CD14-positive monocyte (primary cell): ENCODE measurements around the gene L3MBTL4. TPM values are rescaled to one million over a fixed set of nuclear protein-coding genes. Genes with fewer than 3 reads are reported as not detected.

Experiments
- DNase-seq, 3 donors: peaks; one replicate each; pipeline ENCODE4 v3.0.0-alpha.2; 2011 to 2022
- H2AFZ ChIP-seq: 2 replicates; pipeline ENCODE4 v1.6.0; 2012; ENCODE audit warnings: mild to moderate bottlenecking, low read depth, low read length, inconsistent platforms; ENCODE audit not compliant: insufficient read depth, poor library complexity, severe bottlenecking
- H3K27ac ChIP-seq, 2 donors: 1 replicate in 1 of 2; 2 replicates in 1 of 2; pipeline ENCODE4 v1.5.1; 2012 to 2013; ENCODE audit warnings: low read length in 2 of 2, control low read depth in 1 of 2, inconsistent platforms in 1 of 2, low read depth in 1 of 2, mild to moderate bottlenecking in 1 of 2
- H3K27me3 ChIP-seq, 2 donors: one replicate each; pipeline versions ENCODE4 v1.6.0 to v1.6.1; 2011 to 2013; ENCODE audit warnings: low read length in 2 of 2; ENCODE audit not compliant: control insufficient read depth in 2 of 2, insufficient read depth in 2 of 2
- H3K36me3 ChIP-seq, 2 donors: replicated peaks in 1 of 2; 1 replicate in 1 of 2; 2 replicates in 1 of 2; pipeline versions ENCODE4 v1.5.1 to v1.6.1; 2012 to 2013; ENCODE audit warnings: low read length in 2 of 2, control low read depth in 1 of 2, inconsistent platforms in 1 of 2, mild to moderate bottlenecking in 1 of 2; ENCODE audit not compliant: insufficient read depth in 2 of 2, control insufficient read depth in 1 of 2
- H3K4me1 ChIP-seq, 2 donors: 1 replicate in 1 of 2; 2 replicates in 1 of 2; pipeline versions ENCODE4 v1.5.1 to v1.6.1; 2012 to 2013; ENCODE audit warnings: low read length in 2 of 2, control low read depth in 1 of 2, inconsistent platforms in 1 of 2, mild to moderate bottlenecking in 1 of 2, moderate library complexity in 1 of 2; ENCODE audit not compliant: insufficient read depth in 2 of 2, control insufficient read depth in 1 of 2
- H3K4me2 ChIP-seq: replicated peaks from 2 replicates; pipeline ENCODE3; 2012; ENCODE audit warnings: low read length, moderate library complexity, mild to moderate bottlenecking; ENCODE audit not compliant: poor library complexity, severe bottlenecking; ENCODE audit errors: extremely low read depth
- H3K4me3 ChIP-seq, 3 experiments: fragments of 200-600 bp in 1 of 3; sonication (generic) in 1 of 3; replicated peaks in 1 of 3; 1 replicate in 2 of 3; 2 replicates in 1 of 3; pipeline ENCODE4 v1.5.1; 2011 to 2013; ENCODE audit warnings: low read length in 3 of 3, mild to moderate bottlenecking in 3 of 3, control low read depth in 2 of 3, low read depth in 2 of 3, inconsistent platforms in 1 of 3, moderate library complexity in 1 of 3
- H3K79me2 ChIP-seq: 2 replicates; pipeline ENCODE4 v1.6.0; 2012; ENCODE audit warnings: mild to moderate bottlenecking, control low read depth, inconsistent platforms, low read length, moderate library complexity; ENCODE audit not compliant: insufficient read depth
- H3K9ac ChIP-seq: 2 replicates; pipeline ENCODE4 v1.6.0; 2017; ENCODE audit warnings: low read length, mild to moderate bottlenecking; ENCODE audit not compliant: insufficient read depth, poor library complexity, severe bottlenecking
- H3K9me3 ChIP-seq, 2 donors: replicated peaks in 1 of 2; 1 replicate in 1 of 2; 2 replicates in 1 of 2; pipeline versions ENCODE4 v1.5.1 to v1.6.1; 2012 to 2013; ENCODE audit warnings: low read length in 2 of 2, control low read depth in 1 of 2; ENCODE audit not compliant: control insufficient read depth in 1 of 2, insufficient read depth in 1 of 2
- H4K20me1 ChIP-seq: 2 replicates; pipeline ENCODE4 v1.6.0; 2012; ENCODE audit warnings: mild to moderate bottlenecking, low read length, control low read depth, moderate library complexity; ENCODE audit not compliant: insufficient read depth
- H3K27ac Mint-ChIP-seq, 7 donors: one replicate each; pipeline ENCODE4 v1.8.0; 2020; ENCODE audit warnings: mild to moderate bottlenecking in 7 of 7, mixed read lengths in 7 of 7, moderate library complexity in 6 of 7, inconsistent platforms in 2 of 7
- H3K27me3 Mint-ChIP-seq, 3 donors: one replicate each; pipeline ENCODE4 v1.8.0; 2021 to 2022; ENCODE audit warnings: low read depth in 3 of 3, mild to moderate bottlenecking in 3 of 3, mixed read lengths in 3 of 3, moderate library complexity in 3 of 3, inconsistent platforms in 1 of 3
- H3K36me3 Mint-ChIP-seq, 2 donors: one replicate each; pipeline ENCODE4 v1.8.0; 2020; ENCODE audit warnings: mixed read lengths in 2 of 2, inconsistent platforms in 1 of 2, mild to moderate bottlenecking in 1 of 2
- H3K4me1 Mint-ChIP-seq: one replicate; pipeline ENCODE4 v1.8.0; 2020; ENCODE audit warnings: mild to moderate bottlenecking, mixed read lengths
- H3K4me3 Mint-ChIP-seq, 2 donors: one replicate each; pipeline ENCODE4 v1.8.0; 2020; ENCODE audit warnings: mild to moderate bottlenecking in 2 of 2, mixed read lengths in 2 of 2, moderate library complexity in 1 of 2
- H3K9me3 Mint-ChIP-seq, 7 donors: one replicate each; pipeline ENCODE4 v1.8.0; 2020 to 2022; ENCODE audit warnings: mixed read lengths in 7 of 7, mild to moderate bottlenecking in 6 of 7, moderate library complexity in 6 of 7, inconsistent platforms in 2 of 7
- WGBS: methylation state at CpG from one replicate; pipeline ENCODE4 v1.1.5; 2013; ENCODE audit warnings: missing lambda C conversion rate; ENCODE audit not compliant: insufficient coverage; 5-methylcytosine and 5-hydroxymethylcytosine counted together
- intact Hi-C, 2 donors: fragments of 100-400 bp; cut with micrococcal nuclease; formaldehyde crosslinking; loops; one replicate each; pipeline versions ENCODE4 v1.15.0 to v1.15.1; 2023
- polyA plus RNA-seq, 3 donors: library from polyadenylated mRNA; depleted of rRNA in 1 of 3; unstranded in 2 of 3; stranded (reverse) in 1 of 3; fragments of 300-500 nt in 2 of 3; fragments of >200 nt in 1 of 3; fragmentation: Illumina TruSeq in 2 of 3; gene quantifications; 1 replicate in 2 of 3; 2 replicates in 1 of 3; pipeline ENCODE4 v1.2.3, GENCODE V29; 2012 to 2021
- TF ChIP-seq, protein P1 (sequence below): fragments of 200-600 bp; IDR thresholded peaks from one replicate; pipeline ENCODE4 v1.8.0; 2022; ENCODE audit warnings: antibody characterized with exemption, mild to moderate bottlenecking

L3MBTL4 gene
- polyA plus RNA-seq, 3 donors, result 0.55 to 1.2 (median 0.72) TPM

DNA sequence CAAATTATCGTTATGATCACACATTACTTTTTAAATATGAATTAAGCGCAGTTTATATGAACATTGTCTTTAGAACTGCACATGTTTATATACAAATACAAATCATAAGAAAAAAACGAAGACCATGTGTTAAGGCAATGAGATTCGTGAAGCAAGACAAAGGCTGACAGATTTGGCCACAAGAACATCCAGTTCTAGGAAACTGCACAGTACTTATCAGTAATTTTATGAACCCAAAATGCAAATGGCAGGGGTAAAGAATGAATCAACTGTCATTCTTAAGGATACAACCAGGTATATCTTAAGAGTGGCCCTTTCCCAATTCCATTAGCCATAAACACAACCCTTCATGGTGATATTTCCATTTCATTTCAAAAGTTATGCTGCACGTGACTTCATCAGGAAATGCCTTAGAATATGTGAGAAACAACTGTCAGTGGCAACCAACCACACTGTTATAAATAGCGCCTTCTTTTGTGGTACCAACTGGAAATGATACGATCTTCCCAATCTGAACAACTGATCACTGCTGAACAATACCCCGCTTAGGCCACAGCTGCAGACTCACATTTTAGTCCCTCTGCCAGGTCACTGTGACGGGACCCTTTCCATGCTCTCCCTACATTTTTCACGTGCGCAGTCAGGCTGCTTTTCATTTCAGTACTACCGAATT, 144.9 kb downstream of the L3MBTL4 start:
- WGBS, result 75% methylated on average over 8 of the region's 12 CpGs
- intact Hi-C loops, result no loop called here
- H4K20me1 ChIP-seq, result no peaks in the 10 kb centered on the region
- Mint-ChIP-seq H3K9me3 (peaks cover 0 to 6% (median 2%) of the 10 kb centered on the region in 7 donors), H3K27ac (no peak overlapping the region), H3K27me3 (peaks cover 0 to 2% (median 1%) of the 10 kb centered on the region in 3 donors), H3K4me1 (no peaks in the 10 kb centered on the region), H3K4me3 (no peak overlapping the region), H3K36me3 (no peaks in the 10 kb centered on the region)
- no peak overlapping the region for H2AFZ ChIP-seq
- TF ChIP-seq, protein P1, sequence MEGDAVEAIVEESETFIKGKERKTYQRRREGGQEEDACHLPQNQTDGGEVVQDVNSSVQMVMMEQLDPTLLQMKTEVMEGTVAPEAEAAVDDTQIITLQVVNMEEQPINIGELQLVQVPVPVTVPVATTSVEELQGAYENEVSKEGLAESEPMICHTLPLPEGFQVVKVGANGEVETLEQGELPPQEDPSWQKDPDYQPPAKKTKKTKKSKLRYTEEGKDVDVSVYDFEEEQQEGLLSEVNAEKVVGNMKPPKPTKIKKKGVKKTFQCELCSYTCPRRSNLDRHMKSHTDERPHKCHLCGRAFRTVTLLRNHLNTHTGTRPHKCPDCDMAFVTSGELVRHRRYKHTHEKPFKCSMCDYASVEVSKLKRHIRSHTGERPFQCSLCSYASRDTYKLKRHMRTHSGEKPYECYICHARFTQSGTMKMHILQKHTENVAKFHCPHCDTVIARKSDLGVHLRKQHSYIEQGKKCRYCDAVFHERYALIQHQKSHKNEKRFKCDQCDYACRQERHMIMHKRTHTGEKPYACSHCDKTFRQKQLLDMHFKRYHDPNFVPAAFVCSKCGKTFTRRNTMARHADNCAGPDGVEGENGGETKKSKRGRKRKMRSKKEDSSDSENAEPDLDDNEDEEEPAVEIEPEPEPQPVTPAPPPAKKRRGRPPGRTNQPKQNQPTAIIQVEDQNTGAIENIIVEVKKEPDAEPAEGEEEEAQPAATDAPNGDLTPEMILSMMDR, result no peak
- H3K36me3 ChIP-seq, result no peaks in the 10 kb centered on the region
- H3K9ac ChIP-seq, result no peak overlapping the region
- no peaks in the 10 kb centered on the region for H3K79me2 ChIP-seq
- H3K4me2 ChIP-seq, result no peak overlapping the region
- no peak for DNase-seq
- H3K9me3 ChIP-seq, result no peaks in the 10 kb centered on the region
- no peak overlapping the region for H3K27ac ChIP-seq
- no peaks in the 10 kb centered on the region for H3K27me3 ChIP-seq
- no peaks in the 10 kb centered on the region for H3K4me1 ChIP-seq
- no peak overlapping the region for H3K4me3 ChIP-seq

DNA sequence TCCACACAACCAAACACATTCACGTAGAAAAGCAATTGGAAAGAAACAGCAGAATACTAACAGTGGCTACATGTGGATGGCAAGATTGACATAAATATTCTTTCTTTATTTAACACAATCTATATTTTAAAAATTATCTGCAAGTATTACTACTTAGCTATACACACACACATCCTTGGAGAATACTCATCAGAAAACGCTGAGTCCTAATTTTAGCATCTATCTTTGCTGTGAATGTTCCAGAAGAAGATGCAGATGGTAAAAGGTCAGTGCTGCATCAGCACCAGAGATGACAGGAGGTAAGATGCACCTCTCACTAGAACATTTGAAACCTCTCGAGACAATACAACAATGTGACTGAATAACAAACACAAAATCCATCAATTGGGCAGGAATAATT, 148.5 kb downstream of the L3MBTL4 start:
- H3K9me3 ChIP-seq, result peaks cover 0 to 7% of the 10 kb centered on the region in 2 donors
- H3K27me3 ChIP-seq, result no peaks in the 10 kb centered on the region
- H3K4me2 ChIP-seq, result no peak overlapping the region
- H3K4me3 ChIP-seq, result no peak overlapping the region
- H3K4me3 Mint-ChIP-seq, result no peak overlapping the region
- H3K36me3 Mint-ChIP-seq, result peaks cover 0 to 3% of the 10 kb centered on the region in 2 donors
- H3K27me3 Mint-ChIP-seq, result peaks cover 0 to 4% (median 0%) of the 10 kb centered on the region in 3 donors
- no peak overlapping the region for H2AFZ ChIP-seq
- intact Hi-C loops, result no loop called here
- H4K20me1 ChIP-seq, result no peaks in the 10 kb centered on the region
- H3K27ac ChIP-seq, result no peak overlapping the region
- H3K36me3 ChIP-seq, result no peaks in the 10 kb centered on the region
- H3K9ac ChIP-seq, result no peak overlapping the region
- no peak for DNase-seq
- no peak overlapping the region for H3K27ac Mint-ChIP-seq
- no peaks in the 10 kb centered on the region for H3K4me1 Mint-ChIP-seq
- no CpG with 5 or more reads among the region's 3 CpGs for WGBS
- no peaks in the 10 kb centered on the region for H3K79me2 ChIP-seq
- TF ChIP-seq, protein P1, result no peak
- H3K9me3 Mint-ChIP-seq, result peaks cover 1 to 13% (median 7%) of the 10 kb centered on the region in 7 donors
- H3K4me1 ChIP-seq, result no peaks in the 10 kb centered on the region
